ENCODE measurements around the gene TNNI2.

DNA sequence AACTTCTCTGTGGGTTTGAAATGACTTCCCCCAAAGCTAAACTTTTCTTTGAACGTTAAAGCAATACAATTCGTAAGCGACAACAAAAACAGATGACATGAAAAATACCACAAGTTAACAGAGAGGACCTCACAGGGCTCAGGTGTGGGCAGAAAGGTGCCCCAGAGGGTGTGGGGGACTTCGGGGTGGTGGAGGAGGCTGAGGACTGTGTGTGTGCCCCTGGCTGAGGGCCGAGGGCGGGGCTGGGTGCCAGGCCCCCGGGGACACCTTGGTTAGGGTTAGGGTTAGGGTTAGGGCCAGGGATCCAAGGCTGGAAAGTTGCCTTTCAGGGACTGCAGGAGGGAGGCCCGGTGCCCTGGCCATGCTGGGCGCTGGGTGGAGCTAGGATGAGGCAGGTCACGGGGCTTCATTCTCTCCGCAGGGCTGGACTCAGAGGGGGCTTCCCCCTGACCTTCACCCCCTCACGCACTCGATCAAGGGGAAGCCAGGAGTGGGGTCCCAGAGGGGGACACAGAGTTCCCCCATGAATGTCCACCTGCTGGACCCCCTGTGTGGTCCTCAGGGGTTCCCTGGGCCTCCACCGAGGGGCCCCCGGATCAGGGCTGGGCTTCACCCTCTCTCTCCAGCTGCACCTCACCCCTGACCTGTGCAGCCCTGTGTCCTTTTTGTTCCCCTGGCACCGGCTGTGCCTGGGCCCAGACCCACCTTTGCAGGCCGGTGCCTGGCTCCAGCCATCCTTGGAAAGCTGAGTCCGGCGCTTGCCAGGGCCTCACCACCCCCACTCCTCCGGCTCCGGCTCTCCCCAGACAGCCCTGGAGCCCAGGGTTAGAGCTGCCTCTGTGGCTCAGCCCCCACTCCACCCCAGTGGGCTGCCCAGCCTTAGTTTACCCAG, 7.0 kb downstream of the TNNI2 start:
- no peak for TF ChIP-seq EP300 (IDR thresholded peaks at IDR 0.05)
- TF ChIP-seq, protein P1, sequence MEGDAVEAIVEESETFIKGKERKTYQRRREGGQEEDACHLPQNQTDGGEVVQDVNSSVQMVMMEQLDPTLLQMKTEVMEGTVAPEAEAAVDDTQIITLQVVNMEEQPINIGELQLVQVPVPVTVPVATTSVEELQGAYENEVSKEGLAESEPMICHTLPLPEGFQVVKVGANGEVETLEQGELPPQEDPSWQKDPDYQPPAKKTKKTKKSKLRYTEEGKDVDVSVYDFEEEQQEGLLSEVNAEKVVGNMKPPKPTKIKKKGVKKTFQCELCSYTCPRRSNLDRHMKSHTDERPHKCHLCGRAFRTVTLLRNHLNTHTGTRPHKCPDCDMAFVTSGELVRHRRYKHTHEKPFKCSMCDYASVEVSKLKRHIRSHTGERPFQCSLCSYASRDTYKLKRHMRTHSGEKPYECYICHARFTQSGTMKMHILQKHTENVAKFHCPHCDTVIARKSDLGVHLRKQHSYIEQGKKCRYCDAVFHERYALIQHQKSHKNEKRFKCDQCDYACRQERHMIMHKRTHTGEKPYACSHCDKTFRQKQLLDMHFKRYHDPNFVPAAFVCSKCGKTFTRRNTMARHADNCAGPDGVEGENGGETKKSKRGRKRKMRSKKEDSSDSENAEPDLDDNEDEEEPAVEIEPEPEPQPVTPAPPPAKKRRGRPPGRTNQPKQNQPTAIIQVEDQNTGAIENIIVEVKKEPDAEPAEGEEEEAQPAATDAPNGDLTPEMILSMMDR (IDR thresholded peaks at IDR 0.05) = no peak
